BJ (cell line): ENCODE measurements around the gene COX10. TPM values are rescaled to one million over a fixed set of nuclear protein-coding genes. Genes with fewer than 3 reads are reported as not detected.

ENCODE experiments used
- CTCF ChIA-PET: fragments of 350-600 bp; formaldehyde crosslinking; extraction: SDS; loops from one replicate; lab custom pipeline; 2021; ENCODE audit warnings: antibody characterized with exemption, inconsistent platforms; lab: Yijun Ruan, JAX
- POLR2A ChIA-PET: fragments of 300-600 bp; sonication (Branson Sonifier 250); formaldehyde crosslinking; extraction: SDS; loops from one replicate; lab custom pipeline; 2021; ENCODE audit warnings: antibody characterized with exemption; lab: Charles Lee
- DNase-seq: peaks from one replicate; pipeline ENCODE4 v3.0.0-alpha.2; 2011; ENCODE audit warnings: low read depth
- H3K27me3 ChIP-seq: 2 replicates; pipeline ENCODE4 v1.6.0; 2011; ENCODE audit warnings: low read length; ENCODE audit not compliant: control insufficient read depth, insufficient read depth
- H3K36me3 ChIP-seq: 2 replicates; pipeline ENCODE4 v1.5.1; 2011; ENCODE audit warnings: low read length; ENCODE audit not compliant: control insufficient read depth, insufficient read depth
- H3K4me3 ChIP-seq: 2 replicates; pipeline ENCODE4 v1.5.1; 2011; ENCODE audit warnings: low read depth, mild to moderate bottlenecking, control low read depth, low read length
- polyA plus RNA-seq: library from polyadenylated mRNA; depleted of rRNA; stranded (reverse); fragments of >200 nt; gene quantifications from 2 replicates; pipeline ENCODE4 v1.2.3, GENCODE V29; 2011
- TF ChIP-seq, protein P1 (sequence below): IDR thresholded peaks from 2 replicates; pipeline ENCODE4 v1.5.1; 2011; ENCODE audit warnings: low read depth, mild to moderate bottlenecking, control low read depth, inconsistent platforms, low read length, moderate library complexity; ENCODE audit not compliant: insufficient read depth

Gene COX10
- polyA plus RNA-seq, 1 experiment = 11.9 TPM

DNA sequence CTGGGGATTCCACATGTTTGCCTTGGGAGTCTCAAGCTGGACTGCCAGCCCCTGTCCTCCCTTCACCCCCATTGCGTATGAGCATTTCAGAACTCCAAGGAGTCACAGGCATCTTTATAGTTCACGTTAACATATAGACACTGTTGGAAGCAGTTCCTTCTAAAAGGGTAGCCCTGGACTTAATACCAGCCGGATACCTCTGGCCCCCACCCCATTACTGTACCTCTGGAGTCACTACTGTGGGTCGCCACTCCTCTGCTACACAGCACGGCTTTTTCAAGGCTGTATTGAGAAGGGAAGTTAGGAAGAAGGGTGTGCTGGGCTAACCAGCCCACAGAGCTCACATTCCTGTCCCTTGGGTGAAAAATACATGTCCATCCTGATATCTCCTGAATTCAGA, 138.5 kb downstream of the COX10 start:
- POLR2A ChIA-PET = interaction anchor here (0.5 to 0.7 kb wide), 2 partner anchors 35 to 528 kb away, joined by 3 read pairs; no protein-coding TSS in a partner anchor
- CTCF ChIA-PET = interaction anchor here (1.3 to 1.6 kb wide), 2 partner anchors 10 to 12 kb away, joined by 4 read pairs; no protein-coding TSS in a partner anchor
- Histone ChIP-seq H3K27me3 (no peaks in the 10 kb centered on the region), H3K36me3 (peaks cover 5% of the 10 kb centered on the region; the same call in 1 of the 2 replicates), H3K4me3 (no peak overlapping the region)
- TF ChIP-seq, protein P1, sequence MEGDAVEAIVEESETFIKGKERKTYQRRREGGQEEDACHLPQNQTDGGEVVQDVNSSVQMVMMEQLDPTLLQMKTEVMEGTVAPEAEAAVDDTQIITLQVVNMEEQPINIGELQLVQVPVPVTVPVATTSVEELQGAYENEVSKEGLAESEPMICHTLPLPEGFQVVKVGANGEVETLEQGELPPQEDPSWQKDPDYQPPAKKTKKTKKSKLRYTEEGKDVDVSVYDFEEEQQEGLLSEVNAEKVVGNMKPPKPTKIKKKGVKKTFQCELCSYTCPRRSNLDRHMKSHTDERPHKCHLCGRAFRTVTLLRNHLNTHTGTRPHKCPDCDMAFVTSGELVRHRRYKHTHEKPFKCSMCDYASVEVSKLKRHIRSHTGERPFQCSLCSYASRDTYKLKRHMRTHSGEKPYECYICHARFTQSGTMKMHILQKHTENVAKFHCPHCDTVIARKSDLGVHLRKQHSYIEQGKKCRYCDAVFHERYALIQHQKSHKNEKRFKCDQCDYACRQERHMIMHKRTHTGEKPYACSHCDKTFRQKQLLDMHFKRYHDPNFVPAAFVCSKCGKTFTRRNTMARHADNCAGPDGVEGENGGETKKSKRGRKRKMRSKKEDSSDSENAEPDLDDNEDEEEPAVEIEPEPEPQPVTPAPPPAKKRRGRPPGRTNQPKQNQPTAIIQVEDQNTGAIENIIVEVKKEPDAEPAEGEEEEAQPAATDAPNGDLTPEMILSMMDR = no peak
- no peak for DNase-seq

DNA sequence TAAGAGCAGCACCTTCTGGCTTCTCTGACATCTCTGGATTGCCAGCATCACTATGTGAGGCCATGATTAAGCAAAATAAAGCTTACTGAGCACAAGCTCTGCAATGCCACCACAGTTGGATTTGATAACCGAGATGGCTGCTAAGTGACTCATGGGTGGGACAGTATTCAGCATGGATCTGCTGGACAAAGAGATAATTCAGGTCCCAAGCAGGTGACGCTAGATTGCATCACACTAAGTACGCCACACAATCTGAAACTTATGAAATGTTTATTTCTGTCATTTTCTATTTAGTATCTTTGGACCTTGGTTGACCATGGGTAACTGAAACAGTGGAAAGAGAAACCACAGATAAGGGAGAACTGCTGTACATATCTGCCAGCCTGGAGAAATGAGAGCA, 139.9 kb downstream of the COX10 start:
- Histone ChIP-seq H3K36me3 (peaks cover 5% of the 10 kb centered on the region; the same call in 1 of the 2 replicates), H3K4me3 (no peak overlapping the region), H3K27me3 (no peaks in the 10 kb centered on the region)
- ChIA-PET POLR2A (no interaction called here), CTCF (interaction anchor here (1.3 kb wide), 2 partner anchors 10 to 12 kb away, joined by 3 to 4 read pairs; no protein-coding TSS in a partner anchor)
- TF ChIP-seq, protein P1 = no peak
- DNase-seq = no peak

DNA sequence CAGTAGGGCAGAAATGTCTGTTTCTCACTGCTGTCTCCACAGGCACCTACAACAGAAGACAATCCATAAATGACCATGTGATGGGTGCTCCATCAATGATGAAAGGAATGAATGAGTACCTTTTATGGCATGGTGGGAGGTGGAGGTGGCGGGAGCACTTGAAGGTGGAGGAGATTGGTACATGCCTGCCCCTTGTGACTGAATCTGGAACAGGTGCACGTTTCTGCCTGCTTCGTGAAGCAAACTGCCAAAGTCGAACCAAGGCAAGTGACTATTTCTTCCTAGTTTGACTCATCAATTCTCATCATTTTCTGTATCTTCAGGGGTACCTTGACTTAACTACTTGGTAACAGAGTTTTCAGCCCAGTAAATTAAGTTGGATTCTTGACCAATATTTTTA, 141.9 kb downstream of the COX10 start:
- no peak for DNase-seq
- TF ChIP-seq, protein P1 = no peak
- Histone ChIP-seq H3K4me3 (no peak overlapping the region), H3K36me3 (peaks cover 5% of the 10 kb centered on the region; the same call in 1 of the 2 replicates), H3K27me3 (no peaks in the 10 kb centered on the region)
- ChIA-PET POLR2A (no interaction called here), CTCF (interaction anchor here (0.7 to 1.5 kb wide), 4 partner anchors 9 to 107 kb away, joined by 3 to 4 read pairs (median 4); no protein-coding TSS in a partner anchor)

DNA sequence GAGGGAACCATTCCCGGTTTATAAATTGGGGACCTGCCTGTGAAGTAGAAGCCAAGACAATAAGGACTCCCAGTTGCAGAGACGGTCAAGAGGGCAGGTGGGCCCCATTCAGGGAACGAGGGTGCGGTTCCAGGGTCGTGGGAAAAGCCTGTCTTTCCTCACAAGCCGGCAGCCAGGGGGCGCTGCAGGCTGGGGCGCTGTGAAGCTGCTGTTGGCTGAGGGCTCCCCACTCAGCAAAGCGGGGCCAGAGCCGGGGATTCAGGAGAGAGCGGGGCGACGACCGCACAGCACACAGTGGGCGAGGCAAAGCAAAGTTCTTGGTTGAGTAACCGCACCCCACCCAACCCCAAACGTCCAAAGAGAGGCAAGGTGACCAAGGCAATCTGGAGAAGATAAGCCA, 142.5 kb downstream of the COX10 start:
- Histone ChIP-seq H3K36me3 (peaks cover 5% of the 10 kb centered on the region; the same call in 1 of the 2 replicates), H3K27me3 (no peaks in the 10 kb centered on the region), H3K4me3 (no peak overlapping the region)
- DNase-seq = no peak
- POLR2A ChIA-PET = no interaction called here
- CTCF ChIA-PET = interaction anchor here (0.7 to 1.5 kb wide), 4 partner anchors 9 to 108 kb away, joined by 3 to 4 read pairs (median 4); no protein-coding TSS in a partner anchor
- TF ChIP-seq, protein P1 = peak; percentile 49

DNA sequence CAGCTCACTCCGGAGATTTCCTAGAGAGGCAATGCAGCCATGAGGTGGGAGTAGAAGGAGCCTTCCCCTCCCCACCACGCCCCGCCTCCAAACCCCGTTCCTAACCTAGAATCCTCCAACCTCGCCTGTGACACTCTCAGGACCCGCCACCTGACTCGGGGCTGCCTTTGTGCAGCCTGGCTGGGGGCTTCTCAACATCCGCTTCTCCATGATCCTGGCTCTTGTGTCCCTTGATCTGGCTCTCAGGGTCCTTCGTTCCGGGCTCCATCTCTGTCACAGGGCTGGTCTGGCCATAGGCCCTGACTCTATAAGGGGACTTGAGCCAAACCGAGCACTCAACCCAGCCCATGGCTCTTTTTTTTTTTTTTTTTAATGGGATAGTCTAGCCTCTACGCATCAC, 143.1 kb downstream of the COX10 start:
- TF ChIP-seq, protein P1 = no peak
- CTCF ChIA-PET = interaction anchor here (0.9 to 1.5 kb wide), 2 partner anchors 11 to 90 kb away, joined by 3 to 4 read pairs; no protein-coding TSS in a partner anchor
- POLR2A ChIA-PET = no interaction called here
- no peak for DNase-seq
- H3K36me3 ChIP-seq = peaks cover 4% of the 10 kb centered on the region; the same call in 1 of the 2 replicates
- no peak overlapping the region for H3K4me3 ChIP-seq
- H3K27me3 ChIP-seq = no peaks in the 10 kb centered on the region
